GM19023 (cell line): ENCODE results near the gene HSFX2.
"Not testable (repeated sequence)": the region's sequence is repeated elsewhere in the genome, so short reads cannot be mapped to it uniquely, and the experiment has no call there.

ENCODE experiments used
- ATAC-seq: cut with Tn5 transposase; IDR thresholded peaks from one replicate; pipeline ENCODE4 v1.9.1; 2021; ENCODE audit warnings: mild to moderate bottlenecking, moderate library complexity; ENCODE audit not compliant: unreplicated experiment

HSFX2 gene

GRCh38 chrX:149595943-149596342, 829 bp upstream of the HSFX2 start:
- ATAC-seq, result not testable (repeated sequence)

GRCh38 chrX:149590993-149591392, 4.1 kb downstream of the HSFX2 start:
- not testable (repeated sequence) for ATAC-seq

GRCh38 chrX:149587359-149587758, 7.8 kb downstream of the HSFX2 start, which contains the start of gene MAGEA9B:
MAGEA9B (minus strand) TSS chrX:149587459; CDS start chrX:149583179, 4,280 bp downstream.
- not testable (repeated sequence) for ATAC-seq

- not testable (repeated sequence) for ATAC-seq
Observed at GRCh38 chrX:149585631-149586030, 9.5 kb downstream of the HSFX2 start.

- ATAC-seq, result peak; percentile 99
Observed at GRCh38 chrX:149573456-149573855, 21.7 kb downstream of the HSFX2 start.

- no peak for ATAC-seq
Observed at GRCh38 chrX:149572743-149573142, 22.4 kb downstream of the HSFX2 start.

- no peak for ATAC-seq
Observed at GRCh38 chrX:149571770-149572169, 23.3 kb downstream of the HSFX2 start.

- no peak for ATAC-seq
Observed at GRCh38 chrX:149570668-149571067, 24.4 kb downstream of the HSFX2 start.

GRCh38 chrX:149569770-149570169, 25.3 kb downstream of the HSFX2 start:
- no peak for ATAC-seq

- ATAC-seq, result no peak
Observed at GRCh38 chrX:149568701-149569296, 26.3 kb downstream of the HSFX2 start.

GRCh38 chrX:149567621-149568417, 27.3 kb downstream of the HSFX2 start:
- no peak for ATAC-seq

- ATAC-seq, result no peak
Observed at GRCh38 chrX:149563359-149563758, 31.8 kb downstream of the HSFX2 start.

- ATAC-seq, result not testable (repeated sequence)
Observed at GRCh38 chrX:149555251-149555650, 39.9 kb downstream of the HSFX2 start.

GRCh38 chrX:149551939-149552248, 43.2 kb downstream of the HSFX2 start:
- not testable (repeated sequence) for ATAC-seq

GRCh38 chrX:149551245-149551938, 43.7 kb downstream of the HSFX2 start:
- ATAC-seq, result not testable (repeated sequence)

GRCh38 chrX:149550454-149550853, 44.7 kb downstream of the HSFX2 start:
- ATAC-seq, result not testable (repeated sequence)

- ATAC-seq, result not testable (repeated sequence)
Observed at GRCh38 chrX:149549701-149550100, 45.4 kb downstream of the HSFX2 start, which contains the start of gene HSFX3. HSFX3 (minus strand) TSS chrX:149549924; CDS start chrX:149549852, 72 bp downstream.

GRCh38 chrX:149547782-149548181, 47.3 kb downstream of the HSFX2 start:
- ATAC-seq, result not testable (repeated sequence)

- not testable (repeated sequence) for ATAC-seq
Observed at GRCh38 chrX:149546962-149547361, 48.2 kb downstream of the HSFX2 start.

GRCh38 chrX:149545545-149546543, 49.3 kb downstream of the HSFX2 start:
- ATAC-seq, result peak; percentile 37
